Natural killer cell (primary cell): ENCODE results near the gene MTCH1. TPM values are rescaled to one million over a fixed set of nuclear protein-coding genes. Genes with fewer than 3 reads are reported as not detected.

Source experiments
- ATAC-seq, 3 donors: fragments of 150-1000 bp in 2 of 3; fragments of 200-7000 bp in 1 of 3; cut with Tn5 transposase; 1 replicate in 1 of 3; 2 replicates in 2 of 3; pipeline ENCODE4 v1.10.0; 2021; ENCODE audit warnings: mild to moderate bottlenecking in 2 of 3, moderate library complexity in 2 of 3
- DNase-seq, 2 donors: peaks; one replicate each; pipeline versions ENCODE4 v3.0.0 to v3.0.0-alpha.2; 2013 to 2021; ENCODE audit warnings: mixed read lengths in 1 of 2
- H3K27ac ChIP-seq: one replicate; pipeline ENCODE4 v1.5.1; 2013; ENCODE audit warnings: mild to moderate bottlenecking, low read length
- H3K27me3 ChIP-seq: one replicate; pipeline ENCODE4 v1.6.1; 2013; ENCODE audit warnings: low read length; ENCODE audit not compliant: control insufficient read depth, insufficient read depth
- H3K36me3 ChIP-seq: one replicate; pipeline ENCODE4 v1.6.1; 2013; ENCODE audit warnings: low read length; ENCODE audit not compliant: control insufficient read depth, insufficient read depth
- H3K4me1 ChIP-seq: one replicate; pipeline ENCODE4 v1.6.1; 2013; ENCODE audit warnings: low read length; ENCODE audit not compliant: control insufficient read depth, insufficient read depth
- H3K4me3 ChIP-seq: one replicate; pipeline ENCODE4 v1.5.1; 2013; ENCODE audit warnings: low read length
- H3K9me3 ChIP-seq: one replicate; pipeline ENCODE4 v1.6.1; 2013; ENCODE audit warnings: low read length; ENCODE audit not compliant: control insufficient read depth, insufficient read depth
- H3K27ac Mint-ChIP-seq, 2 donors: one replicate each; pipeline ENCODE4 v1.8.0; 2022; ENCODE audit warnings: mild to moderate bottlenecking in 2 of 2, mixed read lengths in 2 of 2, moderate library complexity in 1 of 2
- H3K27me3 Mint-ChIP-seq, 2 donors: one replicate each; pipeline ENCODE4 v1.8.0; 2022; ENCODE audit warnings: low read depth in 2 of 2, mixed read lengths in 2 of 2
- H3K36me3 Mint-ChIP-seq: one replicate; pipeline ENCODE4 v1.8.0; 2022; ENCODE audit warnings: mixed read lengths
- H3K4me1 Mint-ChIP-seq, 2 donors: one replicate each; pipeline ENCODE4 v1.8.0; 2022; ENCODE audit warnings: mixed read lengths in 2 of 2
- H3K4me3 Mint-ChIP-seq: one replicate; pipeline ENCODE4 v1.8.0; 2022; ENCODE audit warnings: mild to moderate bottlenecking, moderate library complexity, mixed read lengths
- H3K9me3 Mint-ChIP-seq, 2 donors: one replicate each; pipeline ENCODE4 v1.8.0; 2022; ENCODE audit warnings: mixed read lengths in 2 of 2
- WGBS: methylation state at CpG from one replicate; pipeline ENCODE4 v1.1.7; 2013; ENCODE audit warnings: missing lambda C conversion rate; ENCODE audit not compliant: insufficient coverage; 5-methylcytosine and 5-hydroxymethylcytosine counted together
- intact Hi-C: fragments of 100-400 bp; cut with micrococcal nuclease; formaldehyde crosslinking; loops from one replicate; pipeline ENCODE4 v1.14.2; 2022
- total RNA-seq, 4 donors: library from RNA; stranded (reverse); fragments of 120-200 nt in 1 of 4; gene quantifications; one replicate each; pipeline versions ENCODE4 v1.2.3 to v1.2.4, GENCODE V29; 2013 to 2022
- TF ChIP-seq, protein P1 (sequence below): fragments of 200-600 bp; IDR thresholded peaks from one replicate; pipeline ENCODE4 v1.8.0; 2022; ENCODE audit warnings: antibody characterized with exemption

MTCH1 gene
- total RNA-seq, 3 donors from 2014 or later (not counting 1 experiment from before 2014, with no cell fraction given), result 158 to 180 (median 162) TPM

GRCh38 chr6:36926708-36927513 is 59.1 kb downstream of the MTCH1 start:
- Mint-ChIP-seq H3K4me3 (no peak overlapping the region), H3K4me1 (peaks cover 0 to 4% of the 10 kb centered on the region in 2 donors), H3K27ac (no peak overlapping the region), H3K36me3 (peaks cover 15% of the 10 kb centered on the region), H3K9me3 (no peaks in the 10 kb centered on the region), H3K27me3 (no peaks in the 10 kb centered on the region)
- ATAC-seq (no peak), DNase-seq (no peak)
- Histone ChIP-seq H3K4me1 (no peaks in the 10 kb centered on the region), H3K27ac (no peak overlapping the region), H3K36me3 (peaks cover 19% of the 10 kb centered on the region), H3K27me3 (no peaks in the 10 kb centered on the region), H3K9me3 (no peaks in the 10 kb centered on the region), H3K4me3 (no peak overlapping the region)
- 96% methylated on average over 9 of the region's 10 CpGs for WGBS
- intact Hi-C loops, result no loop called here
- TF ChIP-seq, protein P1, sequence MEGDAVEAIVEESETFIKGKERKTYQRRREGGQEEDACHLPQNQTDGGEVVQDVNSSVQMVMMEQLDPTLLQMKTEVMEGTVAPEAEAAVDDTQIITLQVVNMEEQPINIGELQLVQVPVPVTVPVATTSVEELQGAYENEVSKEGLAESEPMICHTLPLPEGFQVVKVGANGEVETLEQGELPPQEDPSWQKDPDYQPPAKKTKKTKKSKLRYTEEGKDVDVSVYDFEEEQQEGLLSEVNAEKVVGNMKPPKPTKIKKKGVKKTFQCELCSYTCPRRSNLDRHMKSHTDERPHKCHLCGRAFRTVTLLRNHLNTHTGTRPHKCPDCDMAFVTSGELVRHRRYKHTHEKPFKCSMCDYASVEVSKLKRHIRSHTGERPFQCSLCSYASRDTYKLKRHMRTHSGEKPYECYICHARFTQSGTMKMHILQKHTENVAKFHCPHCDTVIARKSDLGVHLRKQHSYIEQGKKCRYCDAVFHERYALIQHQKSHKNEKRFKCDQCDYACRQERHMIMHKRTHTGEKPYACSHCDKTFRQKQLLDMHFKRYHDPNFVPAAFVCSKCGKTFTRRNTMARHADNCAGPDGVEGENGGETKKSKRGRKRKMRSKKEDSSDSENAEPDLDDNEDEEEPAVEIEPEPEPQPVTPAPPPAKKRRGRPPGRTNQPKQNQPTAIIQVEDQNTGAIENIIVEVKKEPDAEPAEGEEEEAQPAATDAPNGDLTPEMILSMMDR, result no peak

- H3K27me3 ChIP-seq, result no peaks in the 10 kb centered on the region
- intact Hi-C loops, result no loop called here
- Mint-ChIP-seq H3K27ac (no peak overlapping the region), H3K4me3 (no peak overlapping the region), H3K9me3 (no peaks in the 10 kb centered on the region), H3K36me3 (peaks cover 15% of the 10 kb centered on the region), H3K4me1 (peaks cover 0 to 4% of the 10 kb centered on the region in 2 donors), H3K27me3 (no peaks in the 10 kb centered on the region)
- no peak overlapping the region for H3K27ac ChIP-seq
- DNase-seq (no peak), ATAC-seq (no peak)
- H3K36me3 ChIP-seq, result peaks cover 19% of the 10 kb centered on the region
- no peaks in the 10 kb centered on the region for H3K4me1 ChIP-seq
- H3K9me3 ChIP-seq, result no peaks in the 10 kb centered on the region
- WGBS, result 76% methylated on average over 2 of the region's 4 CpGs
- no peak overlapping the region for H3K4me3 ChIP-seq
- TF ChIP-seq, protein P1, result no peak
Observed at GRCh38 chr6:36925809-36926208, 60.2 kb downstream of the MTCH1 start.

DNA sequence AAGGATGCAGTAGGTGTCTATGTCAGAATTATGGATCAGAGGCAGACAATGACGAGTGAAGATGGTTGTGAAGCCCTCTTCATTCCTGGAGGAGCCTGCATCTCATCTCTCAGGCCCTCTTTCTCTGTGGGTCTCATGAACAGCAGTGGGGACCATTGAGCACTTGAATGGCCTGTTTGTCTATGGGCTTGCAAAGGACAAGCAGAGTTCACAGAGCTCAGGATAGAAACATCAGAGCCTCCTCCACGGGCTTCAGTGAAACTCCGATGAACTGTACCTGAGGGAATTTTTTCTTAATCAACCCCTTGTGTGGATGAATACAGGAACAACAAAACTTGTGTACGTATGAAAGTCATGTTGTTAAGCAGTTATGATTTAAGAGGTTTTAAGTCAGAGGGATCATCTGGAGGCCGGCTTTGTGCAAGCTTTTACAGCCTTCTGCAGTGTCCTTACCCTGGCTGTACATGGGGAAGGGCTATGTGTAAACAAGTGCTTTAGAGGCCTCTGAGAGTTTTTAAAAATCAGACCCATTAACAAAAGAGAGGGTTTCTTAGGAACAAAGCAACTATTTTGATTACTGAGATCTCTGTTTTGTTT is 61.1 kb downstream of the MTCH1 start:
- Mint-ChIP-seq H3K9me3 (no peaks in the 10 kb centered on the region), H3K4me1 (peaks cover 0 to 4% of the 10 kb centered on the region in 2 donors), H3K27me3 (no peaks in the 10 kb centered on the region), H3K36me3 (peaks cover 15% of the 10 kb centered on the region), H3K4me3 (no peak overlapping the region), H3K27ac (peak overlapping the region in 1 of 2 donors; percentile 46)
- intact Hi-C loops, result no loop called here
- H3K27ac ChIP-seq, result no peak overlapping the region
- no peak overlapping the region for H3K4me3 ChIP-seq
- DNase-seq (no peak), ATAC-seq (no peak)
- TF ChIP-seq, protein P1, result no peak
- H3K36me3 ChIP-seq, result peaks cover 29% of the 10 kb centered on the region
- no peaks in the 10 kb centered on the region for H3K4me1 ChIP-seq
- no peaks in the 10 kb centered on the region for H3K27me3 ChIP-seq
- 96% methylated on average over 5 of the region's 5 CpGs for WGBS
- no peaks in the 10 kb centered on the region for H3K9me3 ChIP-seq
